ENCODE data around the gene CLEC2L. TPM values are rescaled to one million over a fixed set of nuclear protein-coding genes. Genes with fewer than 3 reads are reported as not detected.
A peak's percentile ranks its signal among the peaks of the same experiment; 100 is the strongest.

The CLEC2L gene
- total and polyA plus RNA-seq, 7 experiments from 2014 or later: not detected

GRCh38 chr7:139482662-139483466, 40.6 kb upstream of the CLEC2L start:
- Mint-ChIP-seq H3K4me3 (peak overlapping the region; percentile 44 to 76 (median 66)), H3K36me3 (no peaks in the 10 kb centered on the region)
- H3K4me3 ChIP-seq (ENCODE audit: low read length): peak overlapping the region; percentile 33

DNA sequence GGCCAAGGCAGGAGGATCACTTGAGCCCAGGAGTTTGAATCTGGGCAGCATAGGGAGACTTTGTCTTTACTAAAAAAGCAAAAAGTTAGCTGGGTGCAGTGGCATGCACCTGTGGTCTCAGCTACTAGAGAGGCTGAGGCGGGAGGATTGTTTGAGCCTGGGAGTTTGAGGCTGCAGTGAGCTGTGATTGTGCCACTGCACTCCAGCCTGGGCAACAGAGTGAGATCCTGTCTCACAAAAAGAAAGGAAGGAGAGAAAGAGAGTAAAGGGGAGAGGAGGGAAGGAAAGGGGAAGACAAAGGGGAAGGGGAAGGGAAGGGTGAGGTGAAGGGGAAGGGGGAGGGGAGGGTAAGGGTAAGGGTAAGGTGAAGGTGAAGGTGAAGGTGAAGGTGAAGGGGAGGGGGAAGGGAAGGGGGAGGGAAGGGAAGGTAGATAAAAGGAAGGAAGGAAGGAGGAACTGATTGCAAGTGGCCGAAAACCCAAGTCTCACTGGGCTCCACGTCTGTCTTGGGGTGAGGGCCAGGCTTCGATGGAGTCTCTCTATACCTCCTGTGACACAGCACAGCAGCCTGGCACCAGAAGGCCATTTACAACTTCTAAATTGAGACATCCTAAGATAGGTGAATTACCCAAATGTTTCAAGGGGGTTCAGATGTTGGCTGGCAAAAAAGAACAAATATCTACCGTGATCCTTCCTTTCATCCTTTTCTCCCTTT, 36.0 kb upstream of the CLEC2L start:
- ChIA-PET POLR2A (no interaction called here), CTCF (no interaction called here)
- no peak for DNase-seq
- no peak overlapping the region for H3K4me3 ChIP-seq (ENCODE audit: low read length)
- Mint-ChIP-seq H3K4me3 (no peak overlapping the region), H3K27ac (no peak overlapping the region), H3K36me3 (peaks cover 0 to 7% (median 3%) of the 10 kb centered on the region in 5 donors), H3K9me3 (peaks cover 0 to 16% (median 6%) of the 10 kb centered on the region in 11 donors), H3K4me1 (peaks cover 0 to 6% (median 0%) of the 10 kb centered on the region in 7 donors), H3K27me3 (peaks cover 5 to 51% (median 13%) of the 10 kb centered on the region in 5 donors)
- H3K27ac ChIP-seq (ENCODE audit: low read depth, low read length): no peak overlapping the region
- peaks cover 0 to 2% of the 10 kb centered on the region in 2 donors for H3K27me3 ChIP-seq (ENCODE audit: control insufficient read depth in 2 of 2, insufficient read depth in 2 of 2, low read length in 2 of 2)
- no peaks in the 10 kb centered on the region for H3K4me1 ChIP-seq (ENCODE audit: control insufficient read depth in 2 of 2, insufficient read depth in 2 of 2, low read length in 2 of 2)
- no peak for ATAC-seq
- no peaks in the 10 kb centered on the region for H3K9me3 ChIP-seq (ENCODE audit: control insufficient read depth in 2 of 3, low read length in 3 of 3)
- H3K36me3 ChIP-seq (ENCODE audit: control insufficient read depth in 2 of 3, insufficient read depth in 3 of 3, low read length in 3 of 3): no peaks in the 10 kb centered on the region
- intact Hi-C loops (cut with micrococcal nuclease): no loop called here

More at GRCh38 chr7:139482662-139483466, 40.6 kb upstream of the CLEC2L start:
- no peaks in the 10 kb centered on the region for H3K36me3 ChIP-seq (ENCODE audit: control insufficient read depth in 2 of 3, insufficient read depth in 3 of 3, low read length in 3 of 3)
- H3K27me3 Mint-ChIP-seq: peaks cover 24 to 50% (median 29%) of the 10 kb centered on the region in 5 donors
- CTCF ChIA-PET: no interaction called here
- H3K27ac ChIP-seq (ENCODE audit: low read depth, low read length): no peak overlapping the region
- POLR2A ChIA-PET: no interaction called here
- H3K9me3 Mint-ChIP-seq: peaks cover 0 to 1% (median 0%) of the 10 kb centered on the region in 11 donors
- intact Hi-C loops (cut with micrococcal nuclease): no loop called here
- peaks cover 0 to 2% of the 10 kb centered on the region in 2 donors for H3K27me3 ChIP-seq (ENCODE audit: control insufficient read depth in 2 of 2, insufficient read depth in 2 of 2, low read length in 2 of 2)
- DNase-seq: peak in 5 of 9 donors; percentile 4 to 31 (median 12)
- peak; percentile 36 for ATAC-seq
- no peaks in the 10 kb centered on the region for H3K4me1 ChIP-seq (ENCODE audit: control insufficient read depth in 2 of 2, insufficient read depth in 2 of 2, low read length in 2 of 2)
- H3K9me3 ChIP-seq (ENCODE audit: control insufficient read depth in 2 of 3, low read length in 3 of 3): no peaks in the 10 kb centered on the region
- H3K4me1 Mint-ChIP-seq: peaks cover 0 to 8% (median 0%) of the 10 kb centered on the region in 7 donors
- H3K27ac Mint-ChIP-seq: no peak overlapping the region

- ChIA-PET POLR2A (no interaction called here), CTCF (no interaction called here)
- H3K27me3 Mint-ChIP-seq: peaks cover 5 to 48% (median 13%) of the 10 kb centered on the region in 5 donors
Observed at GRCh38 chr7:139488810-139489209, 34.7 kb upstream of the CLEC2L start.

GRCh38 chr7:139490130-139490529, 33.4 kb upstream of the CLEC2L start:
- no peaks in the 10 kb centered on the region for H3K4me1 ChIP-seq (ENCODE audit: control insufficient read depth in 2 of 2, insufficient read depth in 2 of 2, low read length in 2 of 2)
- intact Hi-C loops (cut with micrococcal nuclease): no loop called here
- no peak overlapping the region for H3K27ac Mint-ChIP-seq
- H3K9me3 Mint-ChIP-seq: peaks cover 0 to 22% (median 12%) of the 10 kb centered on the region in 11 donors
- peaks cover 5 to 37% (median 9%) of the 10 kb centered on the region in 5 donors for H3K27me3 Mint-ChIP-seq
- H3K4me3 Mint-ChIP-seq: no peak overlapping the region
- no peaks in the 10 kb centered on the region for H3K36me3 ChIP-seq (ENCODE audit: control insufficient read depth in 2 of 3, insufficient read depth in 3 of 3, low read length in 3 of 3)
- H3K27me3 ChIP-seq (ENCODE audit: control insufficient read depth in 2 of 2, insufficient read depth in 2 of 2, low read length in 2 of 2): no peaks in the 10 kb centered on the region
- no peak for ATAC-seq
- no peak overlapping the region for H3K27ac ChIP-seq (ENCODE audit: low read depth, low read length)
- ChIA-PET POLR2A (no interaction called here), CTCF (no interaction called here)
- peaks cover 0 to 11% (median 10%) of the 10 kb centered on the region in 5 donors for H3K36me3 Mint-ChIP-seq
- no peak overlapping the region for H3K4me3 ChIP-seq (ENCODE audit: low read length)
- peaks cover 0 to 9% (median 0%) of the 10 kb centered on the region in 7 donors for H3K4me1 Mint-ChIP-seq
- no peaks in the 10 kb centered on the region for H3K9me3 ChIP-seq (ENCODE audit: control insufficient read depth in 2 of 3, low read length in 3 of 3)
- no peak for DNase-seq

More at GRCh38 chr7:139488810-139489209, 34.7 kb upstream of the CLEC2L start:
- H3K36me3 ChIP-seq (ENCODE audit: control insufficient read depth in 2 of 3, insufficient read depth in 3 of 3, low read length in 3 of 3): no peaks in the 10 kb centered on the region
- intact Hi-C loops (cut with micrococcal nuclease): no loop called here
- DNase-seq (no peak), ATAC-seq (no peak)
- no peak overlapping the region for H3K4me3 ChIP-seq (ENCODE audit: low read length)
- Mint-ChIP-seq H3K27ac (no peak overlapping the region), H3K4me3 (no peak overlapping the region), H3K4me1 (peaks cover 0 to 5% (median 0%) of the 10 kb centered on the region in 7 donors), H3K9me3 (peaks cover 0 to 22% (median 12%) of the 10 kb centered on the region in 11 donors), H3K36me3 (peaks cover 0 to 10% (median 8%) of the 10 kb centered on the region in 5 donors)
- H3K27me3 ChIP-seq (ENCODE audit: control insufficient read depth in 2 of 2, insufficient read depth in 2 of 2, low read length in 2 of 2): no peaks in the 10 kb centered on the region
- no peaks in the 10 kb centered on the region for H3K4me1 ChIP-seq (ENCODE audit: control insufficient read depth in 2 of 2, insufficient read depth in 2 of 2, low read length in 2 of 2)
- no peak overlapping the region for H3K27ac ChIP-seq (ENCODE audit: low read depth, low read length)
- no peaks in the 10 kb centered on the region for H3K9me3 ChIP-seq (ENCODE audit: control insufficient read depth in 2 of 3, low read length in 3 of 3)

DNA sequence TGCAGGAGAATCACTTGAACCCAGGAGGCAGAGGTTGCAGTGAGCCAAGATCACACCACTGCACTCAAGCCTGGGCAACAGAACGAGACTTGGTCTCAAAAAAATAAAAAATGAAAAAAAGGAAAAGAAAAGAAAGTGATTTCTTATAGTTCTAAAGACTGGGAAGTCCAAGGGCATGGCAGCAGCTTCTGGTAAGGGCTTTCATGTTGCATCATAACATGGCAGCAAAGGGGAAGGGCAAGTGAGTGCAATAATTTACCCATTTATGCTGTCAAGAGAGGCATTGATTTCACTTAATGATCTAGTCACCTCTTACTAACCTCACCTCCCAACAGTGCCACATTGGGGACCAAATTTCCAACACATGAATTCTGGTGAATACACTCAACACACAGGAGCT, 31.2 kb upstream of the CLEC2L start:
- POLR2A ChIA-PET: no interaction called here
- Histone ChIP-seq H3K4me3 (ENCODE audit: low read length) (no peak overlapping the region), H3K9me3 (ENCODE audit: control insufficient read depth in 2 of 3, low read length in 3 of 3) (no peaks in the 10 kb centered on the region), H3K4me1 (ENCODE audit: control insufficient read depth in 2 of 2, insufficient read depth in 2 of 2, low read length in 2 of 2) (no peaks in the 10 kb centered on the region), H3K27ac (ENCODE audit: low read depth, low read length) (no peak overlapping the region), H3K36me3 (ENCODE audit: control insufficient read depth in 2 of 3, insufficient read depth in 3 of 3, low read length in 3 of 3) (no peaks in the 10 kb centered on the region), H3K27me3 (ENCODE audit: control insufficient read depth in 2 of 2, insufficient read depth in 2 of 2, low read length in 2 of 2) (no peaks in the 10 kb centered on the region)
- H3K27ac Mint-ChIP-seq: no peak overlapping the region
- intact Hi-C loops (cut with micrococcal nuclease): no loop called here
- CTCF ChIA-PET: no interaction called here
- H3K27me3 Mint-ChIP-seq: peaks cover 0 to 21% (median 2%) of the 10 kb centered on the region in 5 donors
- no peak overlapping the region for H3K4me3 Mint-ChIP-seq
- ATAC-seq (no peak), DNase-seq (no peak)
- peaks cover 0 to 20% (median 0%) of the 10 kb centered on the region in 7 donors for H3K4me1 Mint-ChIP-seq
- H3K9me3 Mint-ChIP-seq: peaks cover 0 to 22% (median 12%) of the 10 kb centered on the region in 11 donors
- H3K36me3 Mint-ChIP-seq: peaks cover 0 to 11% (median 10%) of the 10 kb centered on the region in 5 donors

- Mint-ChIP-seq H3K27ac (peak overlapping the region in 1 of 9 donors; percentile 69), H3K36me3 (peaks cover 0 to 11% (median 10%) of the 10 kb centered on the region in 5 donors), H3K4me1 (peaks cover under 1 to 27% (median 3%) of the 10 kb centered on the region in 7 donors), H3K27me3 (peaks cover 0 to 19% (median 3%) of the 10 kb centered on the region in 5 donors), H3K4me3 (no peak overlapping the region), H3K9me3 (peaks cover 0 to 22% (median 12%) of the 10 kb centered on the region in 11 donors)
- CTCF ChIA-PET: no interaction called here
- no peak overlapping the region for H3K27ac ChIP-seq (ENCODE audit: low read depth, low read length)
- ATAC-seq (no peak), DNase-seq (no peak)
- no peaks in the 10 kb centered on the region for H3K36me3 ChIP-seq (ENCODE audit: control insufficient read depth in 2 of 3, insufficient read depth in 3 of 3, low read length in 3 of 3)
- no peaks in the 10 kb centered on the region for H3K9me3 ChIP-seq (ENCODE audit: control insufficient read depth in 2 of 3, low read length in 3 of 3)
- no peaks in the 10 kb centered on the region for H3K27me3 ChIP-seq (ENCODE audit: control insufficient read depth in 2 of 2, insufficient read depth in 2 of 2, low read length in 2 of 2)
- intact Hi-C loops (cut with micrococcal nuclease): no loop called here
- POLR2A ChIA-PET: no interaction called here
- no peaks in the 10 kb centered on the region for H3K4me1 ChIP-seq (ENCODE audit: control insufficient read depth in 2 of 2, insufficient read depth in 2 of 2, low read length in 2 of 2)
- no peak overlapping the region for H3K4me3 ChIP-seq (ENCODE audit: low read length)
Observed at GRCh38 chr7:139494835-139495579, 28.5 kb upstream of the CLEC2L start.

Measured in naive thymus-derived CD4-positive, alpha-beta T cell (primary cell).